GM12892 (cell line): Measurements from ENCODE around the gene TMUB1.

Experiments used
- DNase-seq: peaks from one replicate; pipeline ENCODE4 v3.0.0; 2011; ENCODE audit not compliant: insufficient read length
- FAIRE-seq: peaks from 2 replicates; lab custom pipeline; 2011; peaks lifted over from hg19 to GRCh38; lab: Jason Lieb, UNC
- POLR2A ChIP-seq: IDR thresholded peaks from 2 replicates; pipeline ENCODE4 v1.6.1; 2011; ENCODE audit warnings: low read depth, low read length, control low read depth
- POLR2AphosphoS5 ChIP-seq: IDR thresholded peaks from 2 replicates; pipeline ENCODE4 v1.6.1; 2011; ENCODE audit warnings: low read depth, low read length, control low read depth
- TAF1 ChIP-seq: IDR thresholded peaks from 2 replicates; pipeline ENCODE4 v1.6.1; 2011; ENCODE audit warnings: low read depth, mild to moderate bottlenecking, control low read depth, low read length, borderline replicate concordance

TMUB1 gene

DNA sequence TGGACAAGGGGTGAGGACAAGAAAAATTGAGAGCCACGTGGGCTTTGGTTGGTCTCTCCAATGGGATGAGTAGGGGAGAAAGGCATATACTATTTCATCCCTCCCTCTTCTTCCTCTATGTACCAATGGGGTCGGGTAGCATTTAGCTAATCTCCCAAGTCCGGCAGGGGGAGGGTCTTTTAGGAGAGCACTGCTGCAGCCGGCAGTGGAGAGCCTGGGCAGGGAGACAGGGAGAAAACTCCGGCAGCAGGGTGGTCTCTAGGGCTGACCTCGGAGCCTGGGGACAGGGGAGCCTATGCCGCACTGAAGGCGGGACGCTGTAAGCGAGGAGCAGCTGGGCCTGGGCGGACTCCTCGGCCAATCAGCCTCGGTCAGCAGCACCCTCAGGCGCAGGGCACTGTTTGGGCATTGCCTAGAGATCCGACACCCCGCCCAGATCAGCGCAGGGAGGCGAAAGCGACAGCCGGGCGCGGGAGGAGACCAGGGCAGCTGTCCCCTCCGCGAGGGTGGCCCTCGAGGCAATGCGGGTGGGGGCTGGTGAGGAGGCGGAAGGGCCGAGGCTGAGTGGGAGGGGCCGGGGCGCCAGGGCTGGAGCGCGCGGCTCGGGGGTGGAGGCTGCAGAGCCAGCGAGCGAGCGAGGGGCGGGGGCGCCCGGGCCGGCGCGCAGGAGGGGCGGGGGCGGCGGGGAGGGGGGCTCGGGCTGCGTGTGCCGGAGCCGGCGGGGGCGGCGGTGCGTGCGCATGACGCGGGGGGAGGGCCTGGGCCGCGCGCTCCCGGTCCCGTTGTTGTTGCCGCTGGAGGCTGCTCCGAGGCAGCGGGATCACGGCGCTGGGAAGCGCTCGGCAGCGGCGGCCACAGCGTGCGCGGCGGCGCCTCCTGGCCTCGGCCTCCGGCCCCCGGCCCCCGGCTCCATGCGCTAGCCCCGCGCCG lies 2.7 kb upstream of the TMUB1 start, which contains the start of gene AGAP3:
TSS of gene AGAP3 (plus strand) at position 785 of the 930 bp plus-strand sequence. CDS start 267 bp downstream, outside the sequence.
- no peak for TF ChIP-seq TAF1
- TF ChIP-seq POLR2A = peak; percentile 60; the same call in 1 of the 2 replicates
- TF ChIP-seq POLR2AphosphoS5 = no peak
- FAIRE-seq = peak; percentile 56
- peak; percentile 87 for DNase-seq

DNA sequence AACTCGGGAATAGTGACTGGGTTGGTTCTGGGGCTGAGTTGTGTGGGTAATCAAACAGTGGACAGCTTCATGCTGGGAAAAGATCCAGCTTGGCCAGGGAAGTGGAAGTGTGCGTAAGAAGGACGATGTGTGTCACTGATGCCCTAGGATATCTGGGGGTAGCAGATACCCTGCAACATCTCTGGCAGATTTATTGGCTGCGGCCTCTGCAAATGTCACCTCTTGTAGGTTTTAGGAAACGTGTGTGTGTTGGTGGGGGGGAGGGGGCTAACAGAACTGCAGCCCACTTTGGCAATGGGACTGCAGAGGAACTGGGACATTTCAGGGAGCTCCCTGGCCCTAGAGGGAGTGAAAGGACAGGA lies 2.0 kb upstream of the TMUB1 start:
- TF ChIP-seq TAF1 (no peak), POLR2A (no peak), POLR2AphosphoS5 (no peak)
- FAIRE-seq (no peak), DNase-seq (no peak)

DNA sequence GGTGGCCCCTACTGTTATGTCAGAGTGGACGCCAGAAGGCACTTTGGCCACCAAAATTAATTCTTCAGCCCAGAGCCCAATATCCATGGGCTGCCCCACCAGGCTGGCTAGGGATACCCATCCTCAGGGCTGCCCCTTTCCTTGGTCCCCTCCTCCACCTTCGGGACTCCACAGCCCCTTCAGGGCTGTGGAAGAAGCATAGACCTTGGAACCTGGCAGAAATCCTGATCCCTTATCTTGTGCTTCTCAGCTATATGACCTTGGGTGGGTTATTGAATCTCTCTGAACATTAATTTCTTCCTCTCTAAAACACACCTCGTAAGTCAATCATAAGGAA lies 499 bp upstream of the TMUB1 start:
- TF ChIP-seq TAF1 = no peak
- no peak for TF ChIP-seq POLR2A
- TF ChIP-seq POLR2AphosphoS5 = no peak
- DNase-seq = no peak
- FAIRE-seq = no peak

DNA sequence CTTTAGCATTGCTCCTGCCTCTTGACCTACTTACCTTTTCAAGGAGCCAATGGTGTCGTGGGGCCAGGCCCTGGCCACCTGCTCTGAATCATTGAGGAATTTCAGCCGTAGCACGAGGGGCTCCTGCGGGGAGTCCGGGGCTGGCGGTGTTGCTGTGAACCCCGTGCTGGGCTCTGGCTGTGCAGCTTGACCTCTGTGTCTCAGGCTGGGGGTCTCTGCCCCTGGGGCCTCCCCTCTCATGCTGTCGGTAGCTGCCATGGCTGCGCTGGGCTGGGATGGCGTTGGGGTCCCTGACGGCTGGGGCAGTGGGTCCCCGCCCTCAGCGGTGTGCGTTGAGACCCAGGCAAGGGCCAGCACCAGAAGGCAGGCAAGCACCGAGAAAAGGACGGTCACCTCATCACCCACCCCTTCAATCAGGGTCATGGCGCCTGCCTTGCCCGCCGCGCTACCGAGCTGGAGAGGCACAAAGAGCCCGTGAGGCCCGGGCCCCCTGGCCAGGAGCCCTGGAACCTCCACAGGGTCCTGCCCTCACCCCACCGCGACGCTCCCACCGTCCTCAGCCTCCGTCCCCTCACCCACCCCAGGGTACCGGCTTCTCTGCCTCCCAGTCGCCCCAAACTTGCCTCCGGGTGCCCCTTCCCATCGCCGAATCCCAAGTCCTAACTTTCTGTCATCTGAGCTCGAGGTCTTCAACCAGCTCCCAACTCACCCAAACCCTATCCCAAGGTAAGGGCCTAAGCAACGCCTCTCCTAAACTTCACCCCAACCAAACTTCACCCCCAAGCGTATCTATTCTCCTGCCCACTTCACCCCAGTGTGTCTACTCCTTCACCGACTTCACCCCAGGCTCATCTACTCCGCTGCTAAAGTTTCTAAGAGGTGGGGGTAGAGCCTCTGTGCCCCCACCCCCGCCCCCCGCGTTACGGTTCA lies 887 bp downstream of the TMUB1 start:
- TF ChIP-seq TAF1 = no peak
- TF ChIP-seq POLR2A = no peak
- no peak for TF ChIP-seq POLR2AphosphoS5
- FAIRE-seq = no peak
- DNase-seq = no peak

DNA sequence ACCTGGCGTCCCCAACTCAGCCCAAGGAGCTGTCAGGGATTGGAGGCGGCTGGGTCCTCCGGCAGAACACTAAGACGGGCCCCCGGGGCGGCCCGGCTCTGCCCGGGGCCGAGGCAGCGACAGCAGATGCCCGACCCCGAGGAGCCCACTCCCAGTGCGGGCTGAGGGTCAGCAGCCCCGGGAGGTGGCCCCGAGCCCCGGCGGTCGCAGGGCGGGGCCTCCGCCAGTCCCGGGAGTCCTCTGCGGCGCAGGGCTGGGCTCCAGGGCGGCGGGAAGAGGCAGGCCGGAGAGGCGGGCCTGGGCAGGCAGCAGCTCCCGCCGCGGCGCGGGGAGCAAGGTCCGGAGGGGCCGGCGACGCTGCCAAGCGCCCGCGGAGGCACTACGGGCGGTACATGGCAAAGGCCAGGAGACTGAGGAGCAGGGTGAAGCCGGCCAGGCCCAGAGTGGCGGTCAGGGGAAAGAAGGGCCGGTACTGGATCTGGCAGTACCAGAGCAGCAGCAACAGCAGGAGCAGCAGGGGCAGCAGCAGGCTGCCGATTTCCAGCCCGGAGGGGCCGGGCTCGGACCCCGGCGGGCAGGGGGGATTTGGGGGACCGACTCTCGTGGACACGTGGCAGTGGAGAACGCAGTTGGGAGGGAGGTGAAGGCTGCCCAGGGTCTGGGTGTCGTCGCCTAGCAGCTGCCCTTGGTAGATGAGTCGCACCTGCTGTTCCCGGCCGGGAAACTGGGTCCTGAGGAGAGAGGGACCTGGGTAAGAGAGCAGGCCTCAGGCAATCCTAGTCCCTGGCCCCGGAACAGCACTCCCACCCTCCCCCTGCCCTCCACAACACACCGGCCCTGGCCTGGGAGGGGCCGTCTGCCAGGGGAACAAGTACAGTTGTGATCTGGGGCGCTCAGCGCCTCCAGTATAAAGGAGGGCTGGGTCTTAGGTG lies 1.9 kb downstream of the TMUB1 start:
- FAIRE-seq (no peak), DNase-seq (no peak)
- TF ChIP-seq POLR2A (no peak), POLR2AphosphoS5 (no peak), TAF1 (no peak)

GRCh38 chr7:151080522-151081169 lies 2.6 kb downstream of the TMUB1 start, which contains the start of gene FASTK:
Gene FASTK, minus strand, starts transcription at chr7:151080809. Its CDS starts 43 bp downstream, at chr7:151080766.
- FAIRE-seq (peak; percentile 85), DNase-seq (peak; percentile 98)
- TF ChIP-seq TAF1 (peak; percentile 87), POLR2AphosphoS5 (peak; percentile 62; the same call in 1 of the 2 replicates), POLR2A (peak; percentile 84; the same call in 1 of the 2 replicates)

- TF ChIP-seq POLR2AphosphoS5 (no peak), POLR2A (no peak), TAF1 (no peak)
- DNase-seq = no peak
- no peak for FAIRE-seq
These were observed 3.2 kb downstream of the TMUB1 start for GRCh38 chr7:151080067-151080521.

- FAIRE-seq (no peak), DNase-seq (no peak)
These were observed 3.9 kb downstream of the TMUB1 start for GRCh38 chr7:151079199-151079910.

More at GRCh38 chr7:151079199-151079910, 3.9 kb downstream of the TMUB1 start:
- no peak for TF ChIP-seq POLR2AphosphoS5
- TF ChIP-seq POLR2A = no peak; the same call in 1 of the 2 replicates
